DOHH2 (cell line): Measurements from ENCODE around the gene FBXL14.

Source experiments
- H3F3A ChIP-seq: fragments of 200-600 bp; sonication (generic), shearing (Covaris generic); 2 replicates; pipeline ENCODE4 v1.6.0; 2016; ENCODE audit warnings: antibody characterized with exemption, mild to moderate bottlenecking; ENCODE audit not compliant: control insufficient read depth, insufficient read depth
- H3K27ac ChIP-seq: fragments of 200-600 bp; sonication (generic); 2 replicates; pipeline ENCODE4 v1.5.1; 2014; ENCODE audit warnings: low read depth, mild to moderate bottlenecking, low read length, moderate library complexity
- H3K27me3 ChIP-seq: fragments of 200-600 bp; sonication (generic); 2 replicates; pipeline ENCODE4 v1.6.1; 2014; ENCODE audit warnings: mild to moderate bottlenecking, low read length, mixed read lengths; ENCODE audit not compliant: control insufficient read depth
- H3K36me3 ChIP-seq: fragments of 200-600 bp; sonication (generic); 2 replicates; pipeline ENCODE4 v1.6.1; 2014; ENCODE audit warnings: mild to moderate bottlenecking, low read length, moderate library complexity, mixed read lengths; ENCODE audit not compliant: control insufficient read depth
- H3K4me1 ChIP-seq: fragments of 200-600 bp; sonication (generic); 2 replicates; pipeline ENCODE4 v1.6.1; 2014; ENCODE audit warnings: mild to moderate bottlenecking, low read length, mixed read lengths; ENCODE audit not compliant: control insufficient read depth
- H3K4me2 ChIP-seq: fragments of 200-600 bp; sonication (generic); 2 replicates; pipeline ENCODE4 v1.6.0; 2014; ENCODE audit warnings: mild to moderate bottlenecking, low read length, moderate library complexity
- H3K4me3 ChIP-seq: fragments of 200-600 bp; sonication (generic); 2 replicates; pipeline ENCODE4 v1.5.1; 2014; ENCODE audit warnings: mild to moderate bottlenecking, low read length, mixed read lengths
- H3K79me2 ChIP-seq: fragments of 200-600 bp; sonication (generic); 2 replicates; pipeline ENCODE4 v1.6.1; 2014; ENCODE audit warnings: mild to moderate bottlenecking, low read length, mixed read lengths; ENCODE audit not compliant: control insufficient read depth
- H3K9me2 ChIP-seq: fragments of 200-600 bp; sonication (generic); replicated peaks from 2 replicates; pipeline ENCODE4 v1.6.1; 2014; ENCODE audit warnings: mild to moderate bottlenecking, low read length, mixed read lengths; ENCODE audit not compliant: control insufficient read depth
- H3K9me3 ChIP-seq: fragments of 200-600 bp; sonication (generic); 2 replicates; pipeline ENCODE4 v1.6.1; 2014; ENCODE audit warnings: antibody characterized with exemption, low read length, mixed read lengths; ENCODE audit not compliant: control insufficient read depth, insufficient read depth
- H4K20me1 ChIP-seq: fragments of 200-600 bp; sonication (generic); 2 replicates; pipeline ENCODE4 v1.6.0; 2014; ENCODE audit warnings: low read depth, mild to moderate bottlenecking, antibody characterized with exemption, low read length, moderate library complexity; ENCODE audit not compliant: control insufficient read depth, insufficient read depth
- EZH2phosphoT487 ChIP-seq: fragments of 200-600 bp; sonication (generic); IDR thresholded peaks from 2 replicates; pipeline ENCODE4 v1.6.1; 2017; ENCODE audit warnings: borderline replicate concordance, mild to moderate bottlenecking, antibody characterized with exemption, low read length, moderate library complexity, mixed read lengths
- TF ChIP-seq, protein P1 (sequence below): fragments of 200-600 bp; sonication (generic); IDR thresholded peaks from one replicate; pipeline ENCODE4 v1.5.1; 2014; ENCODE audit warnings: antibody characterized with exemption, mild to moderate bottlenecking, low read depth, low read length; ENCODE audit not compliant: poor library complexity, severe bottlenecking

Gene FBXL14

DNA sequence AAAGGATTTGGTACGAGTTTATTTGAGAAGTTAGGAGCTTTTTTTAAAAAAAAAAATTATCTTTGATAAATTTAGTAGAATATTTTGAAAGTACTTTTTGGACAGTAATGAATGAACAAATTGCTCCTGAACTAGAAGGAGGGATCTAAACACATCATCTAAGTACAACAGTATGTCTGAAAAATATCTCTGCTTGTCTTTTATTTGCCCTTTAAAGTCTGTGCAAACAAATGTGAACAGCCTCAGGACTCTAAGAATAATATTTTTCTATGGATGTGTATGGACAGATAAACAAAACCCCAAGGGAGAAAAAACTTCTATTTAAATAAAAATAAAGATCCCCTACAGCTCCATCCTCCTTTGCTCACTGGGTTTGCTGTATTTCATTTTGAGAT, 19.5 kb downstream of the FBXL14 start:
- H3K27me3 ChIP-seq, result peaks cover 8% of the 10 kb centered on the region
- no peak for TF ChIP-seq EZH2phosphoT487
- TF ChIP-seq, protein P1, sequence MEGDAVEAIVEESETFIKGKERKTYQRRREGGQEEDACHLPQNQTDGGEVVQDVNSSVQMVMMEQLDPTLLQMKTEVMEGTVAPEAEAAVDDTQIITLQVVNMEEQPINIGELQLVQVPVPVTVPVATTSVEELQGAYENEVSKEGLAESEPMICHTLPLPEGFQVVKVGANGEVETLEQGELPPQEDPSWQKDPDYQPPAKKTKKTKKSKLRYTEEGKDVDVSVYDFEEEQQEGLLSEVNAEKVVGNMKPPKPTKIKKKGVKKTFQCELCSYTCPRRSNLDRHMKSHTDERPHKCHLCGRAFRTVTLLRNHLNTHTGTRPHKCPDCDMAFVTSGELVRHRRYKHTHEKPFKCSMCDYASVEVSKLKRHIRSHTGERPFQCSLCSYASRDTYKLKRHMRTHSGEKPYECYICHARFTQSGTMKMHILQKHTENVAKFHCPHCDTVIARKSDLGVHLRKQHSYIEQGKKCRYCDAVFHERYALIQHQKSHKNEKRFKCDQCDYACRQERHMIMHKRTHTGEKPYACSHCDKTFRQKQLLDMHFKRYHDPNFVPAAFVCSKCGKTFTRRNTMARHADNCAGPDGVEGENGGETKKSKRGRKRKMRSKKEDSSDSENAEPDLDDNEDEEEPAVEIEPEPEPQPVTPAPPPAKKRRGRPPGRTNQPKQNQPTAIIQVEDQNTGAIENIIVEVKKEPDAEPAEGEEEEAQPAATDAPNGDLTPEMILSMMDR, result no peak
- H3K4me2 ChIP-seq, result no peak overlapping the region
- no peaks in the 10 kb centered on the region for H3K9me2 ChIP-seq
- H3K79me2 ChIP-seq, result no peaks in the 10 kb centered on the region
- no peaks in the 10 kb centered on the region for H4K20me1 ChIP-seq
- H3K4me3 ChIP-seq, result no peak overlapping the region
- no peaks in the 10 kb centered on the region for H3K9me3 ChIP-seq
- H3K27ac ChIP-seq, result no peak overlapping the region
- peaks cover 5% of the 10 kb centered on the region; the same call in 1 of the 2 replicates for H3F3A ChIP-seq
- H3K4me1 ChIP-seq, result no peaks in the 10 kb centered on the region
- H3K36me3 ChIP-seq, result no peaks in the 10 kb centered on the region

DNA sequence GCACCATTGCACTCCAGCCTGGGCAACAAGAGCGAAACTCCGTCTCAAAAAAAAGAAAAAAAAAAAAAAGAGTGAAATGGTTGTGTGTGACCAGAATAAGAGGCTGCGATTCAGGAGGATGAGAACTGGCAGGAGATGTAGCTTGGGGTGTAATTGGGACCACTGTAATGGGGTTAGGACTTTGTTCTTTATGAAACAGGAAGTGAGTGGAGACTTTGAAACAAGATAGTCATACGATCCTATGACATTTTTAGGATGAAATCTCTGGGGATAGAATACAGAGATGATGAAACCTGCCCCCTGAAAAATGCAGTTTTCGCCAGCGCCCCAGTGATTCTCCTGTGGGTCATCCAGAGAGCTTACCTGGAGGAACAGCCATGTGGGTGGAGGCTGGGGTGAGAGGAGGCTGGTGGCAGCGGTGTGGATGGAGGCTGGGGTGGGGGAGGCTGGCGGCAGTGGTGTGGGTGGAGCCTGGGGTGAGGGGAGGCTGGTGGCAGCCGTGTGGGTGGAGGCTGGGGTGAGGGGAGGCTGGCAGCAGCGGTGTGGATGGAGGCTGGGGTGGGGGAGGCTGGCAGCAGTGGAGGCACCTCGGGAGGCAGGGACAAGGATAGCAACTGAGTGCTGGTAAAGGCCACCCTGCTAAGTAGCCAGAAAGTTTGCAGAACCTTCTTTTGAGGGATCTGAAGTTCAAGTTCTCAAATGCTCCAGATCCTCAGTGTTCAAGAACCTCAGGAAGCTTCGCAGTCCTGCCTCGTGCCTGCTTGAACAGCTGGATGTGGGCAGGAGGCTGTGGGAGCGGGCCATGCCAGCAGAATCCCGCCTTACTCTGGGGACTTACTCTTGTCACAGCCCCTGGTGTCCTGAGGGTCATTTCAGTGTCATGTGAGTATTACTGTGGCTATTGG, 20.2 kb downstream of the FBXL14 start:
- Histone ChIP-seq H4K20me1 (no peaks in the 10 kb centered on the region), H3K9me3 (no peaks in the 10 kb centered on the region), H3K4me2 (no peak overlapping the region), H3K27ac (no peak overlapping the region), H3K79me2 (no peaks in the 10 kb centered on the region), H3K36me3 (no peaks in the 10 kb centered on the region), H3K4me1 (no peaks in the 10 kb centered on the region), H3K4me3 (no peak overlapping the region), H3K27me3 (peaks cover 12% of the 10 kb centered on the region), H3K9me2 (no peaks in the 10 kb centered on the region), H3F3A (peaks cover 5% of the 10 kb centered on the region; the same call in 1 of the 2 replicates)
- TF ChIP-seq EZH2phosphoT487, result no peak
- TF ChIP-seq, protein P1, result no peak

DNA sequence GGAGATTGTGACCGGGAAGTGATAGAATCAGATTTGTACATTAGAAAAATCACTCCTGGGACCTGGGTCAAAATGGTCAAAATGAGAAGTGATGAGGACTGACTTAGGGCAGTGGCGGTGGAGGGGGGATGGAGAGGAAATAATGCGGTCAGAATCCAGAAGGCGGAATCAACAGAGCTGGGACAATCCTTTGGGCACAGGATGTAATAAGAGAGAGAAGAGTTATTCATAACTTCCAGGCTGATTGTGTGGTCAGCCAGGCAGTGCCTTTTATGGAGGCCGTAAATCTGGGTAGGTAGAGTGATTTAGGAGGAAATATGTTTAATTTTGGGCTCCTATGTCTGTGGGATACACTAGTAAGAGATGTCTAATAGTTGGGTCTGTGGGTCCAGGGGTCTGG, 21.6 kb downstream of the FBXL14 start:
- H4K20me1 ChIP-seq, result no peaks in the 10 kb centered on the region
- TF ChIP-seq EZH2phosphoT487, result no peak
- TF ChIP-seq, protein P1, result no peak
- no peak overlapping the region for H3K4me3 ChIP-seq
- no peak overlapping the region for H3K4me2 ChIP-seq
- H3K27ac ChIP-seq, result no peak overlapping the region
- H3K9me2 ChIP-seq, result no peaks in the 10 kb centered on the region
- no peaks in the 10 kb centered on the region for H3K79me2 ChIP-seq
- no peaks in the 10 kb centered on the region for H3K36me3 ChIP-seq
- H3K4me1 ChIP-seq, result no peaks in the 10 kb centered on the region
- H3K9me3 ChIP-seq, result no peaks in the 10 kb centered on the region
- H3K27me3 ChIP-seq, result peaks cover 21% of the 10 kb centered on the region
- H3F3A ChIP-seq, result peaks cover 5% of the 10 kb centered on the region; the same call in 1 of the 2 replicates
